ENCODE data around the gene RGS16. TPM values are rescaled to one million over a fixed set of nuclear protein-coding genes. Genes with fewer than 3 reads are reported as not detected.

RGS16 gene
- total RNA-seq, 1 experiment from 2014 or later, result 0.23 TPM

DNA sequence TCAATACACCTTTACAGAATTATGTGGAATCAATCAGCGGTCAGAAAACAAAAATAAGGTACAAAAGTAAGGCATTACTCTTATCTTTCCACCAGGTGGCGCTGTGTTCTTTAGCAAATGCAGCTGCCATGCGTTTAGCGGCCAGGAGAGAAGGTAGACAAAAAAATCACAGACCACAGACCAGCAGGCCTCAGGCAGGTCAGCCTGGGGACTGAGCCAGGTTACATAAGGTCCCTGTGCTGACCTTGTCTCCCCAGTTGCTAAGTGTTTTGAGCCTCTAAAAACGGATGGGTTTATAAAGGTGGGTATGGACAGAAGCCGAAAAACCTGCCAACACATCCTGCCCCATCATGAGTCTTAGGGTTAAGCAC is 2.8 kb downstream of the RGS16 start:
- no peak overlapping the region for H3K27ac ChIP-seq (ENCODE audit: low read length)

DNA sequence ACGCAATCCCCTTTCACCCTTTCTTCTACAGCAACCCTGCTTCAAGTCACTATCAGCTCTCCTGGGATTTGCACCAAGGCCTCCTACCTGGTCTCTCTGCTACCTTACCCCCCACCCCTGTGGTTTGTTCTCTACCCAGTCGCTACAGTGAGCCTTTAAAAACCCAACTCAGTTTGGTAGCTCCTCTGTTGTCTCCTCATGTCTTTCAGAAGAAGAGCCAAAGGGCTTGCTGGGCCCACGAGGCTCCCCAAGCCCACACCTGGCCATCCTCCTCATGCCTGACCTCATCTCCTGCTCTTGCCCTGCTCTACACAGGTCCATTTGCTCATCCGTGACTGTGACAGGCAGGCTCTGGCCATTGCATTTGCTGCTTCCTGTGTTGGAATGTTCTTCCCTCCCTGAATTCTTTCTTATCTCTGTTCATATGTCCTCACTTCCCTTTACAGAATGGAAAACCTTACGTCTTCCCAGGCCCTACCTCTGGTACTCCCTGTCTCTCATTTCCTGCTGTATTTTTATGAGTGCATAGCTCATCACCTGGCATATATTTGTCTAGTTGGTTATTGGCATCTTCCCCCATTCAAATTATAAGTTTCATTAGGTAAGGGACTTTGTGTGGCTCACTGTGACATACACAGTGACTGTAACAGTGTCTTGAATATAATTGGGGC is 3.3 kb downstream of the RGS16 start:
- in situ Hi-C loops (cut with HindIII; ENCODE audit: low pct_unique_long_range_greater_than_20kb, low sequenced_read_pairs), result no loop called here
- Histone ChIP-seq H3K27me3 (ENCODE audit: control insufficient read depth, insufficient read depth, low read length) (peaks cover 14% of the 10 kb centered on the region), H3K9me3 (ENCODE audit: control insufficient read depth, insufficient read depth, low read depth, low read length) (no peaks in the 10 kb centered on the region), H3K4me3 (ENCODE audit: low read depth in 2 of 2, low read length in 2 of 2) (no peak overlapping the region), H3K36me3 (ENCODE audit: control insufficient read depth, insufficient read depth, low read length) (no peaks in the 10 kb centered on the region; the same call in 1 of the 2 replicates), H3K4me1 (ENCODE audit: control insufficient read depth, insufficient read depth, low read length) (no peaks in the 10 kb centered on the region), H3K27ac (ENCODE audit: low read length) (no peak overlapping the region)
- ATAC-seq (no peak), DNase-seq (ENCODE audit: low read depth, low spot score) (no peak)
- no TSS peak for BruUV-seq (replicated peaks)
- intact Hi-C loops (cut with micrococcal nuclease; ENCODE audit: unreplicated experiment), result loop anchor here (1.0 kb wide), 1 partner anchor 183 kb away; no protein-coding TSS in a partner anchor
- TF ChIP-seq, protein P1, sequence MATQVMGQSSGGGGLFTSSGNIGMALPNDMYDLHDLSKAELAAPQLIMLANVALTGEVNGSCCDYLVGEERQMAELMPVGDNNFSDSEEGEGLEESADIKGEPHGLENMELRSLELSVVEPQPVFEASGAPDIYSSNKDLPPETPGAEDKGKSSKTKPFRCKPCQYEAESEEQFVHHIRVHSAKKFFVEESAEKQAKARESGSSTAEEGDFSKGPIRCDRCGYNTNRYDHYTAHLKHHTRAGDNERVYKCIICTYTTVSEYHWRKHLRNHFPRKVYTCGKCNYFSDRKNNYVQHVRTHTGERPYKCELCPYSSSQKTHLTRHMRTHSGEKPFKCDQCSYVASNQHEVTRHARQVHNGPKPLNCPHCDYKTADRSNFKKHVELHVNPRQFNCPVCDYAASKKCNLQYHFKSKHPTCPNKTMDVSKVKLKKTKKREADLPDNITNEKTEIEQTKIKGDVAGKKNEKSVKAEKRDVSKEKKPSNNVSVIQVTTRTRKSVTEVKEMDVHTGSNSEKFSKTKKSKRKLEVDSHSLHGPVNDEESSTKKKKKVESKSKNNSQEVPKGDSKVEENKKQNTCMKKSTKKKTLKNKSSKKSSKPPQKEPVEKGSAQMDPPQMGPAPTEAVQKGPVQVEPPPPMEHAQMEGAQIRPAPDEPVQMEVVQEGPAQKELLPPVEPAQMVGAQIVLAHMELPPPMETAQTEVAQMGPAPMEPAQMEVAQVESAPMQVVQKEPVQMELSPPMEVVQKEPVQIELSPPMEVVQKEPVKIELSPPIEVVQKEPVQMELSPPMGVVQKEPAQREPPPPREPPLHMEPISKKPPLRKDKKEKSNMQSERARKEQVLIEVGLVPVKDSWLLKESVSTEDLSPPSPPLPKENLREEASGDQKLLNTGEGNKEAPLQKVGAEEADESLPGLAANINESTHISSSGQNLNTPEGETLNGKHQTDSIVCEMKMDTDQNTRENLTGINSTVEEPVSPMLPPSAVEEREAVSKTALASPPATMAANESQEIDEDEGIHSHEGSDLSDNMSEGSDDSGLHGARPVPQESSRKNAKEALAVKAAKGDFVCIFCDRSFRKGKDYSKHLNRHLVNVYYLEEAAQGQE (IDR thresholded peaks at IDR 0.05; ENCODE audit: insufficient read depth in 1 of 2, low read depth in 2 of 2, low read length in 1 of 2), result no peak
- TF ChIP-seq POLR2AphosphoS5 (IDR thresholded peaks at IDR 0.05; ENCODE audit: low read depth, low read length), result no peak
- TF ChIP-seq, protein P2, sequence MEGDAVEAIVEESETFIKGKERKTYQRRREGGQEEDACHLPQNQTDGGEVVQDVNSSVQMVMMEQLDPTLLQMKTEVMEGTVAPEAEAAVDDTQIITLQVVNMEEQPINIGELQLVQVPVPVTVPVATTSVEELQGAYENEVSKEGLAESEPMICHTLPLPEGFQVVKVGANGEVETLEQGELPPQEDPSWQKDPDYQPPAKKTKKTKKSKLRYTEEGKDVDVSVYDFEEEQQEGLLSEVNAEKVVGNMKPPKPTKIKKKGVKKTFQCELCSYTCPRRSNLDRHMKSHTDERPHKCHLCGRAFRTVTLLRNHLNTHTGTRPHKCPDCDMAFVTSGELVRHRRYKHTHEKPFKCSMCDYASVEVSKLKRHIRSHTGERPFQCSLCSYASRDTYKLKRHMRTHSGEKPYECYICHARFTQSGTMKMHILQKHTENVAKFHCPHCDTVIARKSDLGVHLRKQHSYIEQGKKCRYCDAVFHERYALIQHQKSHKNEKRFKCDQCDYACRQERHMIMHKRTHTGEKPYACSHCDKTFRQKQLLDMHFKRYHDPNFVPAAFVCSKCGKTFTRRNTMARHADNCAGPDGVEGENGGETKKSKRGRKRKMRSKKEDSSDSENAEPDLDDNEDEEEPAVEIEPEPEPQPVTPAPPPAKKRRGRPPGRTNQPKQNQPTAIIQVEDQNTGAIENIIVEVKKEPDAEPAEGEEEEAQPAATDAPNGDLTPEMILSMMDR (IDR thresholded peaks at IDR 0.05), result no peak
- TF ChIP-seq TCF7L2 (IDR thresholded peaks at IDR 0.05; ENCODE audit: low read depth, low read length), result no peak
- no peak for TF ChIP-seq SIN3A (IDR thresholded peaks at IDR 0.05; ENCODE audit: borderline replicate concordance, insufficient read depth, low read depth, low read length)
- CTCF ChIA-PET, result interaction anchor here (0.7 to 1.3 kb wide), 6 partner anchors 155 to 237 kb away, joined by 3 to 6 read pairs (median 4); no protein-coding TSS in a partner anchor
- POLR2A ChIA-PET, result no interaction called here

More for the DNA sequence above, 2.8 kb downstream of the RGS16 start:
- ChIA-PET POLR2A (no interaction called here), CTCF (interaction anchor here (0.7 to 1.3 kb wide), 6 partner anchors 155 to 237 kb away, joined by 3 to 6 read pairs (median 4); no protein-coding TSS in a partner anchor)
- ATAC-seq (peak; percentile 49), DNase-seq (ENCODE audit: low read depth, low spot score) (peak; percentile 22)
- in situ Hi-C loops (cut with HindIII; ENCODE audit: low pct_unique_long_range_greater_than_20kb, low sequenced_read_pairs), result no loop called here
- no TSS peak for BruUV-seq (replicated peaks)
- TF ChIP-seq, protein P1 (IDR thresholded peaks at IDR 0.05; ENCODE audit: insufficient read depth in 1 of 2, low read depth in 2 of 2, low read length in 1 of 2), result no peak
- TF ChIP-seq, protein P2 (IDR thresholded peaks at IDR 0.05), result peak; percentile 81
- peaks cover 11% of the 10 kb centered on the region for H3K27me3 ChIP-seq (ENCODE audit: control insufficient read depth, insufficient read depth, low read length)
- H3K36me3 ChIP-seq (ENCODE audit: control insufficient read depth, insufficient read depth, low read length), result no peaks in the 10 kb centered on the region; the same call in 1 of the 2 replicates
- no peaks in the 10 kb centered on the region for H3K4me1 ChIP-seq (ENCODE audit: control insufficient read depth, insufficient read depth, low read length)
- intact Hi-C loops (cut with micrococcal nuclease; ENCODE audit: unreplicated experiment), result loop anchor here (1.0 kb wide), 1 partner anchor 183 kb away; no protein-coding TSS in a partner anchor
- no peaks in the 10 kb centered on the region for H3K9me3 ChIP-seq (ENCODE audit: control insufficient read depth, insufficient read depth, low read depth, low read length)
- H3K4me3 ChIP-seq (ENCODE audit: low read depth in 2 of 2, low read length in 2 of 2), result no peak overlapping the region
